GM21528 (cell line): ENCODE measurements around the gene DAGLB.
"Not testable (repeated sequence)": the region's sequence is repeated elsewhere in the genome, so short reads cannot be mapped to it uniquely, and the experiment has no call there.

Experiments
- ATAC-seq: cut with Tn5 transposase; IDR thresholded peaks from one replicate; pipeline ENCODE4 v1.9.1; 2021; ENCODE audit warnings: mild to moderate bottlenecking, moderate library complexity; ENCODE audit not compliant: unreplicated experiment, low FRiP score

DAGLB gene

DNA sequence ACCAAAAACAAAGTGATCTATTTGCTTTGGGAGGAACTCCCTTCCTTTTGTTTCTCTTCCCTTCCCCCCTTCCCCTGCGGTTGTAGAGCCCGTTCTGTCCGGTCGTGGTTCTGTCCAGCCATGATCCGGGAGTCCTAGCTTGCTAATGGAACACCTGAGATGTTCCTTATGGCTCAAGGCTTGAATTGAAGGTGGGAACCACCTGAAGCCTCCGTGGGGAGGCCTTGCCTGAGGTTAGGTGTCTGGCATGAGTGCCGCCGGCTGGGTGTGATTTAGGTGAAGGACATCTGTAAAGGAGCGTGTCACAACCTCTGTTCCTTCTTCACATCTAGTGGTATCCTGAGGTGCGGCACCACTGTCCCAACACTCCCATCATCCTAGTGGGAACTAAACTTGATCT, 46.2 kb downstream of the DAGLB start:
- no peak for ATAC-seq

DNA sequence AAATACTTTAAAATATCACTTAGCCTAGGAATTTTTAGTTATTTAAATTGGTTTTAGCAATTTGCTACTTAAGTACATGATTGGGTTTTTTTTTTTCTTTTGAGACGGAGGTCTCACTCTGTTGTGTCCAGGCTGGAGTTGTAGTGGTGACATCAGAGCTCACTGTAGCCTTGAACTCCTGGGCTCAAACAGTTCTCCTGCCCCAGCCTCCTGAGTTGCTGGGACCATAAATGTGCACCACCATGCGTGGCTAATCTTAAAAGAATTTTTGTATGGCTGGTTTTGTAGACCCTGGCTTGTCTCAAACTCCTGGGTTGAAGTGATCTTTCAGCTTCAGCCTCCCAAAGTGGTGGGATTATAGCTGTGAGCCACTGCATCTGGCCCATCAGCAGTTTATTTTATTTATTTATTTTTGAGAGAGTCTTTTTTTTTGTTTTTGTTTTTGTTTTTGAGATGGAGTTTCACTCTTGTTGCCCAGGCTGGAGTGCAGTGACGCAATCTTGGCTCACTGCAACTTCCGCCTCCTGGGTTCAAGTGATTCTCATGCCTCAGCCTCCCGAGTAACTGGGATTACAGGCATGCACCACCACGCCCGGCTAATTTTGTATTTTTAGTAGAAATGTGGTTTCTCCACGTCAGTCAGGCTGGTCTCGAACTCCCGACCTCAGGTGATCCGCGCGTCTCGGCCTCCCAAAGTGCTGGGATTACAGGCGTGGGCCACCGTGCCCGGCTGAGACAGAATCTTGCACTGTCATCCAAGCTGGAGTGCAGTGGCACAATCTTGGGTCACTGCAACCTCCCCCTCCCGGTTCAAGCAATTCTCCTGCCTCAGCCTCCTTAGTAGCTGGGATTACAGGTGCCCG, 47.3 kb downstream of the DAGLB start:
- not testable (repeated sequence) for ATAC-seq

DNA sequence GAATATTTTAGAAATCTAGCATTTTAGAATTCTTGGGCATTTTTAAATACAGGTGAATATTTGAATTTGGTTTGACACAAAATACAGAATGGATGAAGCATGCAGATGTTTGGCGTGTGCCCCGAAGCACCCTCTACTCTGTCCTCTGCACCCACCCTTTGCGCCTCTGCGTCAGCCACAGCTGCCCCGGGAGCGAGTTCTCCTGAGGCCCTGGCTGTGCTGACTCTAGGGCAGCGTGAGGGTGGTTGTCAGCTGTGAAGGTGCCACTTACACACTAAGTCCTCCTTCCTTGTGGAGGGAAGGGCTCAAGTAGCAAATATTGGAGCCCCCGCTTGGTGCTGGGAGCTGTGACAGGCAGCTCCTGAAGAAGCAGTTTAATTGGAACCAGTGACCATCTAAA, 48.4 kb downstream of the DAGLB start:
- no peak for ATAC-seq

DNA sequence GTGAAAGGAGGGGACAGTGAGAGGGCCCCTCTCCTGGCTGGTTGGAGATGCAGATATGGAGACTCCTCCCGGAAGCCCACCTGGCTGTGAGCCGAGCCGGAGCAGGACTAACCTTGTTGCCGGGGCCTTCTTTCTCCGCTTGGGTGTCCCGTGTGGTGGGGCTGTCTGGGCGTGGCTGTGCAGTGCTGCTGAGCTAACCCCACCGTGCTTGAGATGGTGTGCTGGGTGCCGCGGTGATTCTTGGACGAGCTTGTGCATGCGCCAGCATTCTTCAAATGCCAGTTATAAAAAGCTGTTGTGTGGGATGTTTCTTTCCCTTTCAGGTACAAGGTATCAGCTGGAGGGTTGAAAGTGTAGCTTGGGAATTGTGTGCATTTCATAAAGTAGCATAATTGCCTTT, 48.8 kb downstream of the DAGLB start:
- ATAC-seq: no peak

DNA sequence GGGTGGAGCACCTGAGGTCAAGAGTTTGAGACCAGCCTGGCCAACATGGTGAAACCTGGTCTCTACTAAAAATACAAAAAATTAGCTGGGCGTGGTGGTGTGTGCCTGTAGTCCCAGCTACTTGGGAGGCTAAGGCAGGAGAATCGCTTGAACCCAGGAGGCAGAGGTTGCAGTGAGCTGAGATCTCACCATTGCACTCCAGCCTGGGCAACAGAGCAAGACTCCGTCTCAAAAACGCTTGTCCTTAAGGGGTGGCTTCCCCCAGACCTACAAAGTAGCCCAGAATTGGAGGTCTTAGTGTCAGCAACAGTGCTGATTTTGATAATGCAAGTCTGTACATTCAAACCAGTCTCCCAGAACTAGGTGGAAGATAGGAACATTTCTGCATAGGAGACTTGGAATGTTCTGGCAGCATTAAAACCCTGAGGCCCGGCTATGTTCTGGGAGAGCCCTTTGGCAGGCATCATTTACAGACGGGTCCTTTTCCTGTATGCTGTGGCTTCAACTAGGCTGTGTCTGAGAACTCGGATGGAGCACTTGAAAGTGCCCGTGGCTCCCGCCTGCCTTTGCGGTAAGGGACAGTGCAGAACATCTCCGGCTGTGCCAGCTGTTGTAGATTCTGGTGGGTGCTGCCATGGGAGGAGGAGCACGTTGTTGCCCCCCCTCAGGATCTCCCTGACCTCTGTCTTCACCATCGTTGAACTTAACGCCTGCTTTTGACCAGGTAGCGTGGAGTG, 49.8 kb downstream of the DAGLB start:
- not testable (repeated sequence) for ATAC-seq

DNA sequence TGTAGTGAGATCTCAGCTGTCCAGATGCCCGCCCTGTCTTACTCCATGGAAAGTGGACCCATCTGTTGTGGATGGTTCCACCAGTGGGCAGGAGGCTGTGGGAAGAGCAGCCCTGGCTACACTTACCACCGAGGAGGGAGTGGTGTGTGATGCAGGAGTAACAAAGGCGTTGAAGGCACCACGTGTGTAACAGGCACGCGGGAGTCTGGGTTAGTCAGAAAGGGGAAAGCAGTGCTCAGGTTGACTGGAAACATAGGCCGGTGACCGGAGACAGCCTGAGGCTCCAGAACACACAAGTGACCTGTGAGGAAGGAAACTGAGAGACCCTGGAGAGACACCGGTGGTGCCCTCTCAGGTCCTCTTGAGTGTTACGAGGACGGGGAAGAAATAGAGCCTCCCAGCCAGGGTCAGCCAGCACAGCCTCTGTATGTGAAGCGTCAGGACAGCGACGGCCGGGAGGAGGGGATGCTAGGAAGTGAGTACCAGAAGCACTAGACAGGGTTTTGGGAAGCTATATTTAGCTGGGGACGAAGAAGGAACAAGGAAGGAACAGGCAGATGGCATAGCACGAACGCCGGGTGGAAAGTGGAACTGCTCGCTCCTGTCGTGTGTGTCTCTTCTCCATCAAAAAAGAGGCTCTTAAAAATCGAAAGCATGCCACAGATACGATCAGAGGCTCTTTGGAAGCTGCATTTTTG, 51.7 kb downstream of the DAGLB start:
- no peak for ATAC-seq

DNA sequence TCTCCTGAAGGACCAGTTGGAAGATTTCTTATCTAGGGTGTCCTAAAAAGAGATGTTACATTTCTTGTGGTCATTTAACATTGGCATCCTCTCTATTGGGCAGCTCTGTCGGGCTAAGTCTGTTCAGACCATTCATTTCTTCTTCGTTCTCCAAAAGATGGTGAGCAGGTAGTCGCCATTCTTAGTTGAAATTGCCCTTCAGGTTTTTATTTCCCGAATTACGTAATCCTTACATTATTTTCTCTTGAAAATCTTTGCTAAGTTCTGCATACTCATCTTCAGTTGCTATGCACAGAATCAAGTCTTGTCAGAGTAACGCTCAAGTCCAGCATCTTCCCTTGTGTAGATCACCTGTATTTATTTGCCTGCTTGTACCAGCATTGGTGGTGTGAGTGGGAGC, 53.6 kb downstream of the DAGLB start:
- no peak for ATAC-seq

DNA sequence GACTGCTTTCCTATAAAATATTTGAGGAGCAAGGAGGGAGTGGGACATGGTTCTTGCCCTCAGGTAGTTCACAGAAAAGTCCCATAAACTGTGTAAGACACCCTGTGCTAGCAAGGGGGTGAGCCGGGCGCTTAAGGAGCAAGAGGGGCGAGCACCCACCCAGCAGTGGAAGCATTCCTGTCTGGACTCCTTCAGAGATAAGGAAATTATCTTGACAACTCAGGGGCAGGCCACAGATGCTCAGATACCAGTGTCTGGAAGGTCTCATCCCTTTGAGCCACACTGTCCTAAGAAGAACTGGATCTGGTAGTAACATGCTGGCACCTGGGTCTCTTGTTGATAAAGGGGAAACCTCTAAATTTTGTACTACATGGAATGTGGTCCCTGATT, 54.1 kb downstream of the DAGLB start:
- ATAC-seq: no peak

DNA sequence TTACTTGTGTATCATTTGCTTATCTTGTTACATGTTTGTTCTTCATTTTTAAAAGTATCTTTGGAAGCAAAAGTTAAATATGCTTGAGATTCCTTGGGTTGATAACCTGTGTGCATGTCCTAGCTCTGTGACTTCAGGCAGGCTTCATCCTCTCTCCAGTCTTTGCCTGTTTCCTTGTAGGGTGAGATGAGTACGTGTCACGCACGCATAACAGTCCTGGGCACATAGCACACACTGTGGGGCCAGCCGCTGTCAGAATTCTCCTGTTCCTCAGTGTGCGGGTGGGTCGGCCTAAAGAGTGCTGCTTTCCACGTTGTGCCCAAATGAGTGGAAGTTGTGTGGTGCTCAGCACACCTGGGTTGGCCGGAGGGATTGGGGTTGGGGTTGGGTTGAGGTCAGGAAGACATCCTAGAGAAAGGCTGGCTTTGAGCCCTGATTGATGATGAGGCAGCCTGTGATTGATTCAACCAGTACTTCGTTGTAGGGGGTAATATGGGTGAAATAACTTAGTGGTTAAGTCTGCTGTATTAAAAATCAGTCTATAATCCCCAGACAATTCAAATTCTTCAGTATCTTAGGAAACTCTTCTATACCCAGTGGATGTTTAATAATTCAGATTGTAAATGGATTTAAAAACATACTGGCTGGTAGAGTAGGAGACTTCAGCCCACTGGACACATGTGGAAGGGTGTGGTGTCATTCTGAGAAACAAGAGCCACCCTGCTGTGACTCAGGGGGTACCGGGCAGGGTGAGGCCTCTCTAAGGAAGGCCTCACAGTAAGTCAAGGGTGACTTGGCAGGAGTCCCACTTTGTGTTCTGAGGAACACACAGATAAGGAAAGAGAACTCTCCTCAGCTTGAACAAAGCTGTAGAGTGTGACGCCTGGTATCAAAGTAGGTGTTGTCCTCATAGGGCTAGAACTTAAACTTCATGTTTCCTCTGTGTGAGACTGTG, 54.8 kb downstream of the DAGLB start:
- ATAC-seq: no peak

DNA sequence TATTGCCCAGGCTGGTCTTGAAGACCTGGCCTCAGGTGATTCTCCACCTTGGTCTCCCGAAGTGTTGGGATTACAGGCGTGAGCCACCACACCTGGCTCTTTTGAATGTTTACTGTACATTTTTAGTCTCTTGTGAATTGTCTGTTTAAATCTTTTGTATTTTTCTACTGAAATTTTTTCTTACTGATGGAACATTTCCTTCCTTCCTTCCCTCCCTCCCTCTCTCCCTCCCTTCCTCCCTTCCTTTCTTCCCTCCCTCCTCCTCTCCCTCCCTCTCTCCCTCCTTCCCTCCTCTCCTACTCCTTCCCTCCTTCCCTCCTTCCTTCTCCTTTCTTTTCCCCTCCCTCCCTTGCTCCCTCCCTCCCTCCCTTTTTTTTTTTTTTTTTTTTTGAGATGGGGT, 58.0 kb downstream of the DAGLB start:
- ATAC-seq: no peak

DNA sequence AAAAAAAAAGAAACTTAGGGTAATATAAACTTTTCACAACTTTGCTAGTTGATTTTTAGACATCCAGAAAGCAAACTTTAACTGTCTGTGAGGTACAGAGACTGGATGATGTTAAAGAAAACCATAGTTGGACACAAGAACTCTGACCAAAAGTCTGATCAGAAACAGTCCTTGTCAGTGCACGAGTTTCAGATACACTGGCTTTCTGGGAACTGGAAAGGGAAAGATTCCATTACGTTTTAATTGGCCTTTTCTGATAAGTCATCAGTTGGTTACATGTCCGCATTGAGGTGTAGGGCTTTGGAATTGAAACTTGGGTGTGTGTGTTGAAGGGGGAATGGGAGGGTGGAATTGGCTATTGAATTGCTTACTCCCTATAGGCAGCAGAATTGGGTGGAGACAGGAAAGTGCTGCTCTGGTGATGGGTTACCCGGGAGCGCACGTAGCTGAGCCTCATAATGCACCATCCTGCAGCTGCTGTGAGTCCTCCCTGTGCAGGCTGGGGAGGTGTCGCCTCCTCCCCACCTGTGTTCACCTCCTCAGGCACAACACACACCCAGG, 59.9 kb downstream of the DAGLB start:
- no peak for ATAC-seq

DNA sequence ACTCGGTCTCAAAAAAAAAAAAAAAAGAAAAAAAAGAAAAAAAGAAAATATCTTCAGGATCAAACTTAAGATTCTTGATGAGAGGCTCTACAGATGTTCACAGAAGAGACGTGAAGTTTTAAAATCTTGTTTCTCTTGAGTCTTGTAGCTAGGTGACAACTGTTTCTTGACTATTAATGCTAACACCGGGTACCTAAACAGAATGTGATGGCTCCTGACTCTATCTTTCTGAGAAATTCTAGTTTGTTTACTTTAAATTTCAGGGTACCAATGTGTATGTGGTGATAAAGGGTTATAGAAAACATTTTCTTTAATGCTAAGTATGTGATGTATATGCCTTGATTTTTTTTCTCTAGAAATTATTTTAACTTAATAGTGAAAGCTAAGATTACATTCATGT, 61.0 kb downstream of the DAGLB start:
- ATAC-seq: no peak

DNA sequence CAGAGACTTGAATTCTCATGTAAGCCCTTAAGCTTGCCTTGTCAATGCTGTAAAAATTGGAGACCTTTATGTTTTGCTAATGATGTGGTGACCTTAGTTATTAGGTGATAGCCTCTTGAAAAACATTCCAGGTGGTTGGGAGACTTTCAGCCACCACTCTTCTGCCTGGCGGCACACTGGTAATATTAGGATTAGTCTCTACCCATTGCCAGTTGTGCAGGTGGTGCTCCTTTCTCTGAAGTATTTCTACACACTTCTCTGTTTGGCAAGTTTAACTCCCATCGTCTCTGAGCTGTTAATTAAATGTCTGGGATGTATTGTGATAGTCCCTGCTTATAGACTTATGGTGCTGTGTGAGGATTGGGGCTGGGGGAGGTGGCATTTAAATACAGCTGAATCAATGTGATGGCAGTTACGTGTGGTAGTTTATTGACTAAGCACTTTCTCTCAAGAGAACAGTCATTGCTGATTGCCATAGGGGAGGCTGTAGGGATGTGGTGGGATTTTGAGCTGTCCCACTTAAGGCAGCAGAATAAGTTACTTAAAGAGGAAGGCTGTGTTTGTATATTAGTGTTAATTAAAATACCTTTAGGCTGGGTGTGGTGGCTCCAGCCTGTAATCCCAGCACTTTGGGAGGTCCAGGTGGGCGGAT, 61.7 kb downstream of the DAGLB start:
- ATAC-seq: no peak

DNA sequence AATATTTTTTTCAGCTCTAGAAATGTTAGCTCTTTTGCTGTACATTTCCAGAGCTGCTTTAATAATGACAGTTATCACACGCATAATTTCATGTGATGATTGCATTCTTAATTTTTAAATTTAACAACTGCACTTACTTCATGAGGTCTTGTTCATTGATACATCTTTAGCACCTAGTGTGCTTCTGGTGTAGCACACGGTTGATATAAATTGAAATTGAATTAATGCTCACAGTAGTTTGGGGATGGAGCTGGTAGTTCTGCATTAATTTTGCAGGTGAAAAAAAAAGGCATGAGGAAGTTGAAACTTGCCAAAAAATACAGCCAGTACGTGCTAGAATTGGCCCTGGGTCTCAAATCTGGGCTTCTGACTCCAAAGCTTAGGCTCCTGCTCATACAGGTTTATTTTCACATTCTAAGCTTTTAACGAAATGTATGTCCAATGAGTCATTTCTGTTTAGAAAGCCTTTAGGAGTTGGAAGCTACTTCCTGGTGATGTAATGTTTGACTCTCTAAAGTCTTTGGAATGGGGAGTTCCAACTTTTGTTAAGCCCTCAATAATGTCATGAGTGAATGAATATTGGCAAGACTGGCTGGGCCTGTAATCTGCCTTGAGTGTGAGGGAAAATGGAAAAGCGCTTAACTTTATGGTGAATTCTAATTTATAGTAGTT, 62.5 kb downstream of the DAGLB start:
- ATAC-seq: no peak

DNA sequence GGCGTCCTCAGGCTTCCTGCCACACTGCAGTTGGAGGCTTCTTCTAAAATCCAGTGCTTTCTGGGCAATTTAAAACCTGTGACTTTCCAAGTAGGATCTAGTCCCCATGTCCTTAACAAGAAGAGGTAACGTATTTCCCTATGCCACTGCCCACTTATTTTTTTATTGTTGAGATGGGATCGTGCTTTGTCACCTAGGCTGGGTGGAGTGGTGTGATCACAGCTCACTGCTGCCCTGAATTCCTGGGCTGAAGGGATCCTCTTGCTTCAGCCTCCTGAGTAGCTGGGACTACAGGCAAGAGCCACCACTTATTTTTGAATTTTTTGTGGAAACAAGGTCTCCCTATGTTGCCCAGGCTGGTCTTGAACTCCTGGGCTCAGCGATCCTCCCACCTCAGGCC, 63.4 kb downstream of the DAGLB start:
- ATAC-seq: no peak

DNA sequence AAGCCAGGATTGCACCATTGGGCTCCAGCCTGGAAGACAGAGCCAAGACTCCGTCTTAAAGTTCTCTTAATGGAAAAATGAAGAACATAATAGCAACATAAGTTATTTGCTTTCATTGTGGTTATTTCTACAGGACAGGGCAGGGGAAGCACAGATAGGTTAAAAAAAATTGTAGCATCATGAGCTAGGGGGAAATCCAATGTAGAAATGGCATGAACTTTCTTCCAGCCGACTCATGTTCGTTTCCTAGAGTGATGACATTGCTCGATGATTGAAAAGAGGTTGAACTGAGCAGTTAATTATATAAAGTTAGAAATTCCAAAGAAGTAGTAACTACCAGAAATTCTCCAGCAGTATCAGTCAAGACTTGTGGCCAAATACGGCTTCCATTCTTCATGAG, 64.9 kb downstream of the DAGLB start:
- no peak for ATAC-seq

DNA sequence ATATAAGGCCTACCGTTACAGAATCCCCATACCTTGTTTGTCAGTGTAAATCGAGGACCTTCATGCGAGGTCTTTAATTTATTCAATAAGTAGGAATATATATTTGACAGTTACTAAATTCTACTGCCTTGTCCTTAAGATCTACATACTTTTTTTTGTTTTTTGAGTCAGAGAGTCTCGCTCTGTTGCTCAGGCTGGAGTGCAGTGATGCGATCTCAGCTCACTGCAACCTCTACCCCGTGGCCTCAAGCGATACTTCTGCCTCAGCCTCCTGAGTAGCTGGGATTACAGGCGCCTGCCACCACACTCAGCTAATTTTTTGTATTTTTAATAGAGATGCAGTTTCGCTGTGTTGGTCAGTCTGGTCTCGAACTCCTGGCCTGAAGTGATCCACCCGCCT, 65.9 kb downstream of the DAGLB start:
- ATAC-seq: not testable (repeated sequence)

DNA sequence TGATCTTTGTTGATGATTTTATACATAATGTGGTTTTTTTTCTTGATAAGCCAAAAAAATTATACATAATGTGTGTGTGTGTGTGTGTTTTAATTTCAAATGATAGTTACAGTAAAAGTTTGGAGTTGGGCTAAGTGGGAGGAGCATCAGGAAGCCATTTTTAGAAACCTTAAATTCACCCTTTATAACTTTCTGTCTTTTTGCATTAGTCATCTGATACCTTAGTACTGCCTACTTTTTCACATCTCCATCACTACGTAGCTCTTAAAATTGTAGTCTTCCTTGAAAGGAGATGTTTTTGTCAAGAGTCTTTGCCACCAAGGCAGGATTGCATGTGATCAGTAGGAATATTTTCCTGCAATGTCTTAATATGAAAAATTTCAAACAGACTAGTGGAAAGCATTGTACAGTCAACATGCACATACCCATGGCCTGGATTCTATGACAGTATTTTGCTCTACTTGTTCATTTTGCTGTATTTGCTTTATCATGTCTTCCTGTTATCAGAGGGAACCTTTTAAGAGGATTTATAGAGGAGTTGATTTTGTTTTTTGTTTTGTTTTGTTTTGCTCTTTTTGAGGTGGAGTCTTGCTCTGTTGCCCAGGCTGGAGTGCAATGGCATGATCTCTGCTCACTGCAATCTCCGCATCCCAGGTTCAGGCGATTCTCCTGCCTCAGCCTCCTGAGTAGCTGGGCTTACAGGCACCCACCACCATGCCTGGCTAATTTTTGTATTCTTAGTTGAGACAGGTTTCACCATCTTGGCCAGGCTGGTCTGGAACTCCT, 67.3 kb downstream of the DAGLB start:
- no peak for ATAC-seq
